Endothelial cell of umbilical vein (primary cell): Measurements from ENCODE around the gene TM7SF2.

Experiments used
- JUN ChIP-seq: IDR thresholded peaks from 2 replicates; pipeline ENCODE4 v1.6.1; 2011; ENCODE audit warnings: borderline replicate concordance, low read depth; ENCODE audit not compliant: insufficient read length, insufficient read depth
- TF ChIP-seq, protein P1 (sequence below), 2 donors: IDR thresholded peaks; 1 replicate in 1 of 2; 2 replicates in 1 of 2; pipeline ENCODE4 v1.5.1; 2011; ENCODE audit warnings: low read length in 2 of 2, mild to moderate bottlenecking in 2 of 2, moderate library complexity in 2 of 2, control low read depth in 1 of 2, inconsistent platforms in 1 of 2, low read depth in 1 of 2; ENCODE audit not compliant: insufficient read depth in 1 of 2; ENCODE audit errors: extremely low read depth in 1 of 2

DNA sequence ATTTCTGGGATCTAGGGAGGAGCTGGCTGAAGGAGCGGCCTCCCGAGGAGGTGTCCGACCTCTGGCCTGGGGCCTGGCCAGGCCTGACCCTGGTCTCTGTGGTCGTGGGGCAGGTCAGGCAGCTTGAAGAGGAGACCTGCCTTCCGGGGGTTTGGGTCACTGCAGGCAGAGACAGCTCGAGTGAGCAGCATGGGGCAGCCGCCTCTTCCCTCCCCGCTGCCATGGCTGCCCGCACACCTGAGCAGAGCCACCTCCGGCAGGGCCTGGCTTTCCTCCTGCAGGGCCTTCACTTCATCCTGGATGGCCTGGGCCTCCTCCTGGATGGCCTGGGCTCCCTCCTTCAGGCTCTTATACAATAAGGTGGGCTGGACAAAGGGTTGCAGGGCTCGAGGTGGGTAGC, 45.4 kb upstream of the TM7SF2 start:
- TF ChIP-seq, protein P1, sequence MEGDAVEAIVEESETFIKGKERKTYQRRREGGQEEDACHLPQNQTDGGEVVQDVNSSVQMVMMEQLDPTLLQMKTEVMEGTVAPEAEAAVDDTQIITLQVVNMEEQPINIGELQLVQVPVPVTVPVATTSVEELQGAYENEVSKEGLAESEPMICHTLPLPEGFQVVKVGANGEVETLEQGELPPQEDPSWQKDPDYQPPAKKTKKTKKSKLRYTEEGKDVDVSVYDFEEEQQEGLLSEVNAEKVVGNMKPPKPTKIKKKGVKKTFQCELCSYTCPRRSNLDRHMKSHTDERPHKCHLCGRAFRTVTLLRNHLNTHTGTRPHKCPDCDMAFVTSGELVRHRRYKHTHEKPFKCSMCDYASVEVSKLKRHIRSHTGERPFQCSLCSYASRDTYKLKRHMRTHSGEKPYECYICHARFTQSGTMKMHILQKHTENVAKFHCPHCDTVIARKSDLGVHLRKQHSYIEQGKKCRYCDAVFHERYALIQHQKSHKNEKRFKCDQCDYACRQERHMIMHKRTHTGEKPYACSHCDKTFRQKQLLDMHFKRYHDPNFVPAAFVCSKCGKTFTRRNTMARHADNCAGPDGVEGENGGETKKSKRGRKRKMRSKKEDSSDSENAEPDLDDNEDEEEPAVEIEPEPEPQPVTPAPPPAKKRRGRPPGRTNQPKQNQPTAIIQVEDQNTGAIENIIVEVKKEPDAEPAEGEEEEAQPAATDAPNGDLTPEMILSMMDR (IDR thresholded peaks at IDR 0.05; ENCODE audit: extremely low read depth in 1 of 2, insufficient read depth in 1 of 2, low read depth in 1 of 2, low read length in 2 of 2), result no peak
- TF ChIP-seq JUN, result no peak
